EL (cell line): ENCODE results near the gene ALMS1.
"Not testable (repeated sequence)": the region's sequence is repeated elsewhere in the genome, so short reads cannot be mapped to it uniquely, and the experiment has no call there.

ENCODE experiments used
- DNase-seq: peaks from one replicate; pipeline ENCODE4 v3.0.0-alpha.2; 2016

Gene ALMS1

GRCh38 chr2:73406996-73407395 lies 21.4 kb downstream of the ALMS1 start:
- no peak for DNase-seq

- DNase-seq = no peak
These were observed 22.6 kb downstream of the ALMS1 start for GRCh38 chr2:73408198-73408597.

- peak; percentile 1 for DNase-seq
These were observed 29.1 kb downstream of the ALMS1 start for GRCh38 chr2:73414696-73415095.

- DNase-seq = peak; percentile 21
These were observed 30.3 kb downstream of the ALMS1 start for GRCh38 chr2:73415906-73416305.

GRCh38 chr2:73418343-73418742 lies 32.7 kb downstream of the ALMS1 start:
- DNase-seq = peak; percentile 47

GRCh38 chr2:73423913-73424312 lies 38.3 kb downstream of the ALMS1 start:
- DNase-seq = no peak

GRCh38 chr2:73426176-73426575 lies 40.5 kb downstream of the ALMS1 start:
- DNase-seq = no peak

GRCh38 chr2:73436019-73436418 lies 50.4 kb downstream of the ALMS1 start:
- no peak for DNase-seq

GRCh38 chr2:73444202-73444601 lies 58.6 kb downstream of the ALMS1 start:
- no peak for DNase-seq

- no peak for DNase-seq
These were observed 63.2 kb downstream of the ALMS1 start for GRCh38 chr2:73448856-73449255.

GRCh38 chr2:73449404-73449803 lies 63.8 kb downstream of the ALMS1 start:
- no peak for DNase-seq

- DNase-seq = no peak
These were observed 65.8 kb downstream of the ALMS1 start for GRCh38 chr2:73451263-73451972.

- DNase-seq = no peak
These were observed 72.3 kb downstream of the ALMS1 start for GRCh38 chr2:73457982-73458381.

- DNase-seq = not testable (repeated sequence)
These were observed 76.8 kb downstream of the ALMS1 start for GRCh38 chr2:73462388-73462787.

GRCh38 chr2:73468376-73468775 lies 82.7 kb downstream of the ALMS1 start:
- DNase-seq = no peak

GRCh38 chr2:73483874-73484273 lies 98.2 kb downstream of the ALMS1 start:
- not testable (repeated sequence) for DNase-seq

- no peak for DNase-seq
These were observed 101.5 kb downstream of the ALMS1 start for GRCh38 chr2:73487112-73487657.

GRCh38 chr2:73488079-73488478 lies 102.4 kb downstream of the ALMS1 start:
- DNase-seq = no peak

- DNase-seq = no peak
These were observed 103.4 kb downstream of the ALMS1 start for GRCh38 chr2:73489053-73489452.

- DNase-seq = peak; percentile 64
These were observed 108.4 kb downstream of the ALMS1 start for GRCh38 chr2:73494031-73494430.

- DNase-seq = no peak
These were observed 118.4 kb downstream of the ALMS1 start for GRCh38 chr2:73503992-73504570.

- DNase-seq = not testable (repeated sequence)
These were observed 119.2 kb downstream of the ALMS1 start for GRCh38 chr2:73504850-73505249.

- DNase-seq = not testable (repeated sequence)
These were observed 124.8 kb downstream of the ALMS1 start for GRCh38 chr2:73510470-73510869.

GRCh38 chr2:73516033-73516432 lies 130.4 kb downstream of the ALMS1 start:
- no peak for DNase-seq

GRCh38 chr2:73528688-73529087 lies 143.1 kb downstream of the ALMS1 start:
- no peak for DNase-seq
